SK-N-DZ (cell line): ENCODE measurements around the gene PDE4B.
"Not testable (repeated sequence)": the region's sequence is repeated elsewhere in the genome, so short reads cannot be mapped to it uniquely, and the experiment has no call there.

Experiments used
- DNase-seq: peaks from one replicate; pipeline ENCODE4 v3.0.0-alpha.2; 2015; ENCODE audit warnings: low spot score

The PDE4B gene

DNA sequence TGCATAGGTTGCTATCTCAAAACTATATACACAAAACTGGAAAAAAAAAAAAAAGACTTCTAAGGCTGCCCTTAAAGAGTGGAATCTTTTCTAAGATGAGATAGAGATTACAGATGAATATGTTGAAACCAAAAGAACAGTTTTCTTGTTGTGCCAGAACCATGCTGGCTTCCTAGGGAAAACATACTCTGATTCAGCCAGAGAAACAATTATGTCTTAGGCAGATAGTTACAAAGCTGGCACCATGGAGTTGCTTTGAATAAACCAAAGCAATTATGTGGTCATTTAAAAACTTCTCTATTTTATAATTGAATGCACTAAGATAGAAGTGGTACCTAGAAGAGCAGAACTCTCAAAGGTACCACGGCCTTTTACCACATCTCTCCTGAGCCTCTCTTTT is 341.3 kb downstream of the PDE4B start:
- no peak for DNase-seq

DNA sequence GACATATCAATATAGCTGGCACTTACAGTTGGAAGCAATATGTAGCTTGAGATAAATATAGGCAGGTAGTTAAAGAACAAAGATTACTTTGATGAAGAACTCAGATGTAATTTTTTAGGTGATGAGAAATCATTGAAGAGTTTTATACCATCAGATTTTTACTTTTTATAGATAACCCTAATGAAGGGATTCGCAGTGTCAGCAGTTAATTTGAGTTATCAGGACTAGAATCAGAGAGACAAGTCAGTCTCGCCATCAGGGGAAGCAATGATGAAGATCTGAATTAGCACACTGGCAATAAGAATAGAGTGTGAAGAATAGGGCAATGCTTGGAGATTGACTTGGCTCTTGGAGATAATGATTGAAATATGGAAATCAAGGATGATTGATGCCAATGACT is 342.5 kb downstream of the PDE4B start:
- no peak for DNase-seq

DNA sequence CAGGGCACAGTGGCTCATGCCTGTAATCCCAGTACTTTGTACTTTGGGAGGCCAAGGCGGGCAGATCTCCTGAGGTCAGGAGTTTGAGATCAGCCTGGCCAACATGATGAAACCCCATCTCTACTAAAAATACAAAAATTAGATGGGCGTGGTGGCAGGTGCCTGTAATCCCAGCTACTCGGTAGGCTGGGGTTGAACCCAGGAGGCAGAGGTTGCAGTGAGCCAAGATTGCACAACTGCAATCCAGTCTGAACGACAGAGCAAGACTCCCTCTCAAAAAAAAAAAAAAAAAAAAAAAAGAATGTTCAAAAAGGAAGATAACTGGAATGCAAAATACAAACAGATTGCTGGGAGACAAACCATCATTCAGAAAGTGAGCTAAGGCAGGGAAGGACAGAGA is 343.7 kb downstream of the PDE4B start:
- not testable (repeated sequence) for DNase-seq

DNA sequence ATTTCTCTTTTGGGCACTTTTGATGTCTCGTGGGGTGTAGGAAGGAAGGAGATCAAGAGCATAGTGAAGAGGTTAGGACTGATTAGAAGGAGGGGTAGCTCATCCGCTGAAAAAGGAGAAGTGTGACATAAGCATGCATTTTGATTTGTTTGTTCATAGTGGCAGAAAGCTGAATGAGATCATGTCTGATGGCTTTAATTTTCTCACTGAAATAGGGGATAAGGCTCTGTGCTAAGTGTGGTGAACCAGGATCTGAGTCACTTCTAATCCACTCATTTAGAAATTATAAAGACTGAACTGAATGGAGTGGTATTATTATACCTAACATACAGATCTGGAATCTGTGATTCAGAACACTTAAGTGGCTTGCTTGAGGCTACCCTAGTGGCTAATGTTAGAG is 344.5 kb downstream of the PDE4B start:
- DNase-seq, result no peak

DNA sequence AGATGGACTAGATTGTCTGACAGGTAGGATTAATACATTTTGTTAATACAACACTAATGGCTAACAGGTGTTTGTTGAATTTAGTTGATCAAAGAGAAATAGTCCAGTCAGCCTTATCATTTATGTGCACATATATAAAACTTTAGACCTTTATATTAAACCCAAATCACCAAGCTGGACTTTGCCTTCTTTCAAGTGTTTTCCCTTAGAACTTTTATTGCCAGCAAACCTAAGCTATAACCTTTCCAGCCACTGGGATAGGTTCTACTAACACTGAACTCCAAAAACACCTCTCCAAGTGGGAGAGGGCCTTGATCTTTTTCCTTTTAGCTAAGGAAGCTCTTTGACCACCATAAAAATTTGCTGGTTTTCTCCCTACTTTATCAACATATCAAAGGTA is 345.9 kb downstream of the PDE4B start:
- no peak for DNase-seq

DNA sequence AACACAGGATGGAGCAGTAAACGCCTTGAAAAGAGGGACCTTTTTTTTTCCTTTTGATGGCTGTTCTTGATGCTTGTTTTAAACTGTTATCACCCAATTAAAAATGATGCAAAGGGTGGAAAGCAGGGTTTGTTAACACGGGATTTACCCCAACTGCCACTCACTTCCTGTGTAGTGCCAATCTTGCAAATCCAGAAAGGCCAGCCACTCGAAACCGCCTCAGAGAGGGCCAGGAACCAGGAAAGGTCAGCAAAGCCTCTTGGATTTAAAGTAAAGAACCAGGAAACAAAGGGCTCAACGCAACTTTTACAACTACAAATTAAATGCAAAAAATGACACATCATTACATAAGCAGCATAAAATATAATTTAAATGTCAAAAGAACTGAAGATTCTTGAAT is 347.4 kb downstream of the PDE4B start:
- no peak for DNase-seq

DNA sequence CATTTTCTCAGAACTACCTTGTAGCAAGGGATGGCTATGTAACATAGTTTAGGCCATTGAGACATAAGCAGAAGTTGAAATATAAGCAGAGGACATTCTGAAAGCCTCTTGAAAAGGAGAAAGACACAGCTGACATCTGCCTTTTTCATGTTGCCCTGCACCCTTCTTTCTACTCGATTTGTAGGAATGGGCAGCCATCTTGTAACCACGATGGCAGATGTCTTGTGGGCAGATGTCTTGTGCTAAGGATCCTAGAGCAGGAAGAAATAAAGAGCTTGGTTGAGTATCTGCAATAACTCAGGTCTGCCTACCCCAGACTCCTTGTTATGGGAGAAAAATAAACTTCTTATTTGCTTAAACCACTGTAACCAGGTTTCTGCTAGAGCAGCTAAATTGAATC is 351.0 kb downstream of the PDE4B start:
- no peak for DNase-seq

DNA sequence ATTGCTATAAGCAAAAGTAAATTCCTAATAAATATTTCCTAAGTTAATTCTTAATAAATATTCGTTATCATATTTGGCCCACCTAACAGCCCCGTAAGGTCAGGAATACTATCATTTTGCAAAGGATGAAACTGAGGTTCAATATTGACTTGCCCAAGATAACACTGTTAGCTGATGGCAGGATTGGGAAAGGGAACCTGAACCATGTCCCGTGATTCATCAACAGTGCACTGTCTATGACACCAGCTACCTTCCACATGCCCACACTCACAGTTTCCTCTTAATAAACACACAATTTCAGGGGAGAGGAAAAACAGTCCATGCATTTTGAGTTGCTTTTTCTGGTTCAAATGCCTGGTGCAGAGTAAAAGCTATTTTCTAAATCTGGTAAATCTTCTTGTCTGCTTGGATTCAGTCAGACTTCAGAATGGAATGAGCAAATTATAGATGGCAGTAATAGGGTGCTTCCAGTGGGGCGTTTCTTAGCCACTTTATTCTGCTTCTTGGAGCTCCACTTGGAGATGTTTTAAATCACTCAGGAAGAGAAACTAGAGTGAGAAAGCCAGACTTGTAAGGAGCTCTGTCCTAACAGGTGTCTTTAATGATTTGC is 354.6 kb downstream of the PDE4B start:
- no peak for DNase-seq

DNA sequence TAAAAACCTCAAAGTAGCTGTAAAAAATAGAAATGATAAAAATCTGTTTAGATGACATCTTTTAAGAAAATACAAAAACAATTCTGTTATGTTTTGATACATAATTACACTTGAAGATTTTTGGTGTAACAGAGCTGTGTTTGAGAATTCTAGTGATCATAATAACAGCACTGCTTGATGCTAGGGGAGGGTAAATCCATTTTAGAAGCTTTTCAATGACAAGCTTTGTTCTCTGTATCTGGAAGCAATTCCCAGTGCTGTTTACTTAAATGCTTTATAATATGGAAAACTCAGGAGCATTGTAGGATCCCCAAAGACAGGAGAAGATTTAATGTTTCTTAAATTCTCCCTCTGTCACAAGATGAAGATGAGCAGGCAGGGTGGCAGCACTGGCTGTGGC is 359.3 kb downstream of the PDE4B start:
- no peak for DNase-seq

DNA sequence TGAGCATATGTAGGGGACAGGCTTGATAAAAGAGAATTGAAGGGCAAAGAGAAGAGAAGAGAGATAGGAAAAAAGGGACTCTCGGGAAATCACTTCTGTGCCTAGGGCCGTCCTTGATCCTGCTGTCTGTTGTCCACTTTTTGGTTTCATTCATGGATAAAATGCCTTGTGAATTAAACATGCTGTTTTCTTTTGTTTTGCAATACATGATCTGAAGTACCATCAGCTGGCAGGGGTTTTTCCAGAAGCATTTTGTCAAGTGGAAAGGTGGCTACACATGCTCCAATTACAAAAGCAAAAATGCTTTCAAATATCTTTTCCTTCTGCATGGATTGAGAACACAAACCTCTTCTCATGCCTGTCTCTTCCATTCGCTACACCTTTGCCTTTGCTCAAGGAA is 361.7 kb downstream of the PDE4B start:
- no peak for DNase-seq

DNA sequence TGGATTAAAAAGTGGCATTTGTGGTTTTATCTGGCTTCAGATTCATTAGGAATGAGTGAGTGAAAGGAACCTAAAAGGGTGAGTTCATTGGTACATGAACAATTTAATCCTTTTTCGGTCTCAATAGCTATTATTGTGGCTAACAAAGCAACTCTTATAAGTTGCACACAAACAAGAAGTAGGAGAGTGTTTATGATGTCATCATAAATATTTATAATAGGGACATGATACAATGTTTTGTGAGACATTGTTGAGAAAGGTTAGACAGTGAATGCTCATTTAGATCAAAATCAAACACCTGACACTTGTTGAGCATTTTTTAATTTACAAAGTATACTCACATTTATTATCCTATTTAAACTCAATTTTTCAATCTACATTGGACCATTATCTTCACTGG is 363.4 kb downstream of the PDE4B start:
- no peak for DNase-seq

DNA sequence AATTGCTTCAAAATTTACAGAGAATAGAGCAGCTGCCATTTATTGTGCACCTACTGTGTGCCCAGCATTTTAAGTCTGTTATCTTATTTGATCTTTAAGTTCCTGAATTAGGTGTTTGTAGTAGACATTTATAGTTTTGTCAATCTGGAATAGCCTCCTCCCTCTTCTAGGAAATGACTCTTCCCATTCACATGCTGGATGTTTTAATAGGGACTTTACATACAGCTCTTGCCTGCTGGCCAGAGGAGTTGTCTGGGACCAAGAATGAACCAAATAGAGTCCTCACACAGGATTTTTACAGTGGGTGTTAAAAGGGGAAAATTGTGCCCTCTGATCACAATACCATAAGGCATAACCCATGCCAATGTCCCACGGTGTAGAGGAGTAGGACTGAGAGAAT is 367.1 kb downstream of the PDE4B start:
- no peak for DNase-seq

DNA sequence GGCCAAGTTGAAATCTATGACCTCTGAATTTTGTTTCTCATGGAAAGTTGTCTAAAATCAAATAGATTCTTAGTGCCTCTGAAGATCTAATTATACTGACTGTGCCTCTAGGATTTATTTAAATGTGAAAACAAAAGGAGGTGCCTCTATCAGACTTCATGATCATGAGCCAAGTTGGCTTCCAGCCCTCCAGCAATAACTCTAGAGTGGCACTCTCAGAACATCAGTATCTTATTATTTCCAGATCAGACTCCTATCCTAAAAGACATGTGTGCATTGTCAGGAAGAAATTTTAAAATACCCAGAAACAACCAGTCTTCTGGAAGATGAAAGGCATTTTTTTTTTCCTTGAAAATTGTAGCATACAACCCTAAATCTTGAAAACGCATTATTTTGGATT is 368.0 kb downstream of the PDE4B start:
- no peak for DNase-seq

DNA sequence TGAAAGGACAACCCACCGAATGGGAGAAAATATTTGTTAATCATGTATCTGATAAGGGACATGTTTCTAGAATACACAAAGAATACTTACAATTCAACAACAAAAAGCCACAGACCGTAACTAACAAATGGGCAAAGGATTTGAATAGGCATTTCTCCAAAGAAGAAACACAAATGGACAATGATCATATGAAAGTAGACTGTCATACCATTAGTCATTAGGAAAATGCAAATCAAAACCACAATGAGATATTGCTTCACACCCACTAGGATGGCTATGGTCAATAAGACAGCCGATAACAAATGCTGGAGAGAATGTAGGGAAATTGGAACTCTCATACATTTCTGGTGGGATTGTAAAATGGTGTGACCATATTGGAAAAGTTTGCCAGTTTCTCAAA is 374.1 kb downstream of the PDE4B start:
- DNase-seq, result no peak

DNA sequence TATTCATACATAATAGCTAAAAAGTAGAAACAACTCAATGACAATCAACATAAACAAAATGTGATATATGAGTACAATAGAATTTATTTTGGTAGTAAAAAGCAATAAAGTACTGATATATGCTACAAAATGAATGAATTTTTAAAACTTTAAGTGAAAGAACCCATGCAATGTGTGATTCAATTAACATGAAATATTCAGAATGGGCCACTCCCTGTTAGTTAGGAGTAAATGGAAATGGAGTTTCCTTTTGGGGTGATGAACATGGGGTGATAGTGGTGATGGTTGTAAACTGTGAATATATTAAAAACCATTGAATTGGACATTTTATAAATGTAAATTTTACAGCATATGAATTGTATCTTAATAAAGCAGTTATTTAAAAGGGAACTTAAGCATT is 374.6 kb downstream of the PDE4B start:
- no peak for DNase-seq

DNA sequence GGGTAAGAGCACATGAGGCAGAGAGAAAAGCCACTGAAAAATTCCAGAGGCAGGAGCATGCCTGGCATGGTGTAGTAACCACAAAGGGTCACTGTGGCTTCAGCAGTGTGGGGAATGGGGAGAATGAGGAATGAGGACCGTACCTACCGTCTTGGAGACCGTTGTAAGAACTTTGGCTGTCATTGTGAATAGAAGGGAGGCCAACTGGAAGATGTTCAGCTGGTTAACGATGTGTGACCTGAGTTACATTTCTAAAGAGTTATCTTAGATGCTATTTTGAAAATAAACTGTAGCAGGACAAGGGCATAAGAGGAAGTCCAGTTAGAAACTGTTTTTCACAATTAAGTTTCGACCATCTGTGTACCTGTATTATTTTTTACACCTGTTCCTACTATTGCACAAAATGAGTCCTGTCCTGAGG is 375.8 kb downstream of the PDE4B start:
- DNase-seq, result no peak

DNA sequence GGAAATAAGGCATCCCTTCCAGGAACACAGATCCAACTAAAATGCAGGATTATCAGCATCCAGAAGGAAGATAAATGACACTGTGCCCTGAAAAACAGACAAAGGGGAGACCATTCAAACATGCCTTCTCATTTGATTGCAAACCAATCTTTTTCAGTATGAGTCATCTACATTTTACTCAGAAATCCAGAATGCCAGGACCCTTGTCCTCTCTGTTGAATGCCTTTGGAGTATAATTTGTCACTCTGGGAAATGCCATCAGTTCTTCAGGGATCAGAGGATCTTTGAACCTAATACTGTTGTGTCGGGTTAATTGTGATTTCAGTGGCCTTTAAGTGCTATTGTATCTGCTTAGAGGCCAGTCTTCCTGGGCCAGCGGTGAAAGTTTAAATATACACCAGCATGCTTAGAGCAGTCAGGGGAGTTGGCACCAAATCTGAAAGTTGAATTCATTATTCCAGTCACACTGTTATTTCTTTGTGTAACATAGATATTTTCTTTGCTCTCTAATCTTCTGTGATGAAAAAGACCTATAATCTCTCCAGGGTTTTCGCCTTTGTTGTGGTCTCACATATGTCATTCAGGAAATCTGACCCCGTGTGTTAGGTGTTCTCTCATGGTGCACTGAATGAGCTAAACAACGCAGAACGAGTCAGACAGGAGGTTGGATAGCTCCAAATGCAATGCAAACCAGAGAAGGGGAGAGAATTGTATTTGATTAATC is 376.4 kb downstream of the PDE4B start:
- DNase-seq, result no peak

DNA sequence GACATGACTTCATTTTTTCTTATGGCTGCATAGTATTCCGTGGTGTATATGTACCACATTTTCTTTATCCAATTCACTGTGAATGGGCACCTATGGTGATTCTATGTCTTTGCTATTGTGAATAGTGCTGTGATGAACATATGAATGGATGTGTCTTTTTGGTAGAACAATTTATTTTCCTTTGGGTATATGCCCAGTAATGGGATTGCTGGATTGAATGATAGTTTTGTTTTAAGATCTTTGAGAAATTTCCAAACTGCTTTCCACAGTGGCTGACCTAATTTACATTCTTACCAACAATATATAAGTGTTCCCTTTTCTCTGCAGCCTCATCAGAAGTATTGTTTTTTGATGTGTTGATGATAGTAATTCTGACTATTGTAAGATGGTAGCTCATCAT is 379.6 kb downstream of the PDE4B start:
- no peak for DNase-seq

DNA sequence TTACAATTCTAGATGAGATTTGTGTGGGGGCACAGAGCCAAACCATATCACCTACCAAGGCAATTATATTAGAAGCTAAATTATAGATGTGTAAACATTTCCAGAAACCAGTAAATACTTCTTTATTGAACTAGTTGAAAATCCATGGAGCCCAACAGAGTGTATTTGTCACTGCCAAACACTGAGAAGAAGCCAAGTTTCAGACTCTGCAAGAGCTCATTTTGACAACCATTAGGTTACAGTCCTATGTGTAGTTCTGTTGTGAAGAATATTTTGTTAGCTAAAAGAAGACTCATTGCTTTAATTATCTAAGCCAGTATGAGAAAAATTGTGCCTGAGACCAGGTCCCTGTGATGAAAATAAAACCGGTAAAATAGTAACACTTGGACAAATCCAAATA is 382.4 kb downstream of the PDE4B start:
- DNase-seq, result no peak

DNA sequence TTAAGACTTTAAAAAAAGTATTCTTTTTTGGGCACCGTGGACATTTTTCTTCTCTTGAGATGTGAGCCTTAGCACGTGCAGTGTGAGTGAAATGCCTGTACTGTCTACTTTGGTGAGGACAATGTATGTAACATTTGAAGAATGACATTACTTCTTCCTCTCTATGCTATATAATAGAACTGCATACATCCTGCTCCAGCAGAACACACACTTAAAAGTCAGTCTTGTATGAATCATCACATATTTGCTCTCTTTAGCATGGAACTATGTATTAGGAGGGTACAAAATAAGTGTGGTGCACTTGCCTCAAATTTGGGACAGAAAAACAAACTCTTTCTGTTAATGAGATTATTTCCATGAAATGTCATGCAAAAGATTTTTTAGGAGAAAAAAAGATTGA is 382.9 kb downstream of the PDE4B start:
- no peak for DNase-seq

DNA sequence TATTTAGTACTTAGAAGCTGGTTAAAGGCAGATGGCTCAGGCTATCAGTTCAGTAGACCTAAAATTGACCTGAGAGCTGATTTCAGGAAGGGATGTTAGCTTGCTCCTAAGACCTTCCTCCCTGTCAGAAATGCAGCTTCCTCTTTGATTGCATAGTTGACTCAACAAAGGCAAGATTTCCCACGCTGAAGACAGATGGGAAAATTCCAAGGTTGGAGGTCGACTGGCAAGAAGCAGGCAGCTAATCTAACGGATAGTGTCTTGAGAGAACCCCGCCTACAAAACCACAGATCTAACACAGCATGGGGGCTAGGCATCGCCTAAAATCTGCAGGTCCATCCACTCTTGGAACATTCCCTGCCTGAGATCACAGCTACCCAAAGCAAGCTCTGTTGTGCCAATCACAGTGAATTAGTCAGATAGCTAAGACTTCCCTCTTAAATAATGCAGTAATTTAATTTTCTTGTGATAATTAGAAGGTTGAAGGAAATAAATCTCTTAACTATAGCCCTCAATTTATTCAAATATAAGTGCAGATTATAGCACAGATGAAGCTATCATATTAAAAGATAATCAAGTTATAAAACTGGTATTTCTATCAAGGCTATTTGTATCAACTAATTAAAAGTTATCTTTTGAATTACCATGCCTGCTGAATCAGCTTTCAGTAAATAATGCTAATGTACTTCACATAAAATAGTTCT is 383.5 kb downstream of the PDE4B start:
- DNase-seq, result no peak

DNA sequence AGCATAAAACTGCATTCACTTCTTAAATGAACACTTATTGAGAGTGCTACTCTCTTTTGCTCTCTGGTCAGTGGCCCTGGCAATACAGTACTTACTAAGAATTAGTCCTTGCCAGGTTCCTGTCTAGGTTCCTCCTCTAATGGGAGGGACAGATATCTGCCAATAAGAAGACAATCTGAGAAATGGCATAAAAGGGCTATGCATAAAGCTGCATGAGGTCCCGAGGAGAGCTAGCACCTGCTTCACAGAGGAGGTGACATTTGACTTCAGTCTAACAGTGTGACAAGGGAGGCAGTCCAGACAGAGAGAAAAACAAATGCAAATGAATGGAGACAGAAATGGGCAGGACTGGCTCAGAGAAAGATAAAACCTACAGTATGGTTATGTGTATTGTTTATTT is 384.1 kb downstream of the PDE4B start:
- no peak for DNase-seq

DNA sequence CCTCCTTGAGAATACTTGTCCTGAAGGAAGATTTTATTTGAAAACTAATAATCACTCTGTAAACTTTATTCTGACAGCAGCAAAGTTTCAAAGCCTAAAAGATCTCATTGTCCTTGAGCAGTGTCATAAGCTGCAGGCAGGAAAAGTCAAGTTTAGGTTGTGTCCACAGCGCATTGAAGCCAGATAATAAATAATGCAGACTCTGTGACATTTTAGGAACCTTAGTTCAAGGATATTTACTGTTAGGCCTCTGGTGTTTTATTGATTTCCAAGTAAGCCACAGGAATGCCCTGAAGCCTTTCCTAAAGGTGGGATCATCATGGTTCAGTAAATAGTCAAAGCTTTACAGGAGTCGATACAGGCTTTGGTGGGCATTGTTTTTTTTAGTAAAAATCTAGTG is 384.8 kb downstream of the PDE4B start:
- no peak for DNase-seq
